Keratinocyte (primary cell): ENCODE data around the gene FAM204A. TPM values are rescaled to one million over a fixed set of nuclear protein-coding genes. Genes with fewer than 3 reads are reported as not detected.

Experiments used
- DNase-seq: peaks from one replicate; pipeline ENCODE4 v3.0.0-alpha.2; 2011; ENCODE audit warnings: low read depth, missing footprints, low spot score
- FAIRE-seq: peaks from 2 replicates; lab custom pipeline; 2011; peaks lifted over from hg19 to GRCh38; lab: Jason Lieb, UNC
- H2AFZ ChIP-seq: 2 replicates; pipeline ENCODE4 v1.6.0; 2012; ENCODE audit warnings: low read length, control low read depth, inconsistent platforms; ENCODE audit not compliant: control insufficient read depth
- H3K27ac ChIP-seq: 2 replicates; pipeline ENCODE4 v1.5.1; 2011; ENCODE audit warnings: low read length; ENCODE audit not compliant: control insufficient read depth, insufficient read depth
- H3K27me3 ChIP-seq: 3 replicates; pipeline ENCODE4 v1.6.0; 2011; ENCODE audit warnings: low read length; ENCODE audit not compliant: control insufficient read depth, insufficient read depth; ENCODE audit errors: extremely low read depth
- H3K36me3 ChIP-seq, 2 experiments: 2 replicates in 1 of 2; 3 replicates in 1 of 2; pipeline ENCODE4 v1.5.1; 2011; ENCODE audit warnings: low read length in 2 of 2, mild to moderate bottlenecking in 1 of 2; ENCODE audit not compliant: control insufficient read depth in 2 of 2, insufficient read depth in 2 of 2; ENCODE audit errors: extremely low read depth in 1 of 2
- H3K4me1 ChIP-seq: 3 replicates; pipeline ENCODE4 v1.5.1; 2011; ENCODE audit warnings: low read length; ENCODE audit not compliant: control insufficient read depth, insufficient read depth; ENCODE audit errors: extremely low read depth
- H3K4me2 ChIP-seq: 3 replicates; pipeline ENCODE4 v1.6.0; 2011; ENCODE audit warnings: low read depth, low read length; ENCODE audit not compliant: control insufficient read depth, insufficient read depth; ENCODE audit errors: extremely low read depth
- H3K4me3 ChIP-seq, 3 experiments: fragments of 200-600 bp in 1 of 3; sonication (generic) in 1 of 3; 2 replicates in 2 of 3; 3 replicates in 1 of 3; pipeline ENCODE4 v1.5.1; 2011 to 2016; ENCODE audit warnings: low read length in 3 of 3, mild to moderate bottlenecking in 3 of 3, control low read depth in 2 of 3, inconsistent platforms in 1 of 3, low read depth in 1 of 3, mixed read lengths in 1 of 3, mixed run types in 1 of 3, moderate library complexity in 1 of 3; ENCODE audit not compliant: control insufficient read depth in 2 of 3, insufficient read depth in 2 of 3; ENCODE audit errors: extremely low read depth in 1 of 3
- H3K79me2 ChIP-seq: 2 replicates; pipeline ENCODE4 v1.6.0; 2012; ENCODE audit warnings: low read length; ENCODE audit not compliant: control insufficient read depth, insufficient read depth
- H3K9ac ChIP-seq: 3 replicates; pipeline ENCODE4 v1.6.0; 2011; ENCODE audit warnings: low read length; ENCODE audit not compliant: control insufficient read depth, insufficient read depth; ENCODE audit errors: extremely low read depth
- H3K9me1 ChIP-seq: 3 replicates; pipeline ENCODE4 v1.6.0; 2011; ENCODE audit warnings: low read length; ENCODE audit not compliant: control insufficient read depth, insufficient read depth; ENCODE audit errors: extremely low read depth
- H3K9me3 ChIP-seq: 2 replicates; pipeline ENCODE4 v1.5.1; 2012; ENCODE audit warnings: low read depth, low read length; ENCODE audit not compliant: control insufficient read depth
- H4K20me1 ChIP-seq: 3 replicates; pipeline ENCODE4 v1.6.0; 2011; ENCODE audit warnings: low read length; ENCODE audit not compliant: control insufficient read depth, insufficient read depth; ENCODE audit errors: extremely low read depth
- EZH2 ChIP-seq: IDR thresholded peaks from one replicate; pipeline ENCODE4 v1.6.1; 2012; ENCODE audit warnings: inconsistent platforms, mild to moderate bottlenecking, low read length, moderate library complexity
- dilution Hi-C: fragments of 300-500 bp; cut with MboI; formaldehyde crosslinking; loops from one replicate; pipeline ENCODE4 v1.7.0; 2020; ENCODE audit warnings: low sequenced_read_pairs; ENCODE audit not compliant: extremely low pct_ligation_motif_present
- polyA plus RNA-seq, 5 experiments: library from polyadenylated mRNA; depleted of rRNA in 3 of 5; stranded (reverse) in 3 of 5; stranded (forward) in 1 of 5; unstranded in 1 of 5; fragments of >200 nt; gene quantifications; 1 replicate in 1 of 5; 2 replicates in 3 of 5; 3 replicates in 1 of 5; pipeline versions ENCODE4 v1.2.1 to v1.2.3, GENCODE V29; 2011 to 2012; ENCODE audit warnings: missing spikeins in 2 of 5, low read depth in 1 of 5, low replicate concordance in 1 of 5
- TF ChIP-seq, protein P1 (sequence below), 3 experiments: IDR thresholded peaks in 1 of 3; conservative IDR thresholded peaks in 1 of 3; optimal IDR thresholded peaks in 1 of 3; 2 replicates in 2 of 3; 3 replicates in 1 of 3; pipeline versions ENCODE3 to v1.5.1; 2011; ENCODE audit warnings: low read length in 3 of 3, mild to moderate bottlenecking in 3 of 3, moderate library complexity in 2 of 3, control low read depth in 1 of 3, inconsistent platforms in 1 of 3; ENCODE audit not compliant: insufficient read depth in 2 of 3; ENCODE audit errors: extremely low read depth in 1 of 3

The FAM204A gene
- polyA plus RNA-seq, 1 donor (not counting 4 experiments of a cell fraction or from before 2014, with no cell fraction given): 38.6 TPM

DNA sequence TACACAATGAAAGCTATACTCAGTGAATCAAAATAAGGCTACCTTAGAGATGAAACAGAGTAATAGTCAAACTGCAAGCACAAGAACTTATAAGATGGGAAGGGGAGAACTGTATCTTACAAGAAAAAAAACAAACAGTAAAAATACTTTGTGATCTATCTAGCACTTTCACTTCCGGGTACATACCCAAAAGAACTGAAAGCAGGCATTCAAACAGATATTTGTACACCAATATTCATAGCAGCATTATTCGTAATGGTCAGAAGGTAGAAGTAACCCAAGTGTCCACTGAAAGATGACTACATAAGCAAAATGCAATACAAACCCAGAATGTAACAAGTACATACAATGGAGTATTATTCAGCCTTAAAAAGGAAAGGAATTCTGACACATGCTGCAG is 18.0 kb downstream of the FAM204A start:
- H3K4me1 ChIP-seq: no peaks in the 10 kb centered on the region
- no peak overlapping the region for H3K27ac ChIP-seq
- peaks cover 20 to 22% of the 10 kb centered on the region in 2 experiments for H3K36me3 ChIP-seq
- no peak overlapping the region for H3K4me2 ChIP-seq
- no peaks in the 10 kb centered on the region for H3K27me3 ChIP-seq
- H3K4me3 ChIP-seq: no peak overlapping the region
- H3K9ac ChIP-seq: no peak overlapping the region
- no peaks in the 10 kb centered on the region for H4K20me1 ChIP-seq
- no peak overlapping the region for H2AFZ ChIP-seq
- H3K9me1 ChIP-seq: no peaks in the 10 kb centered on the region
- no peak for FAIRE-seq
- no peaks in the 10 kb centered on the region for H3K79me2 ChIP-seq
- H3K9me3 ChIP-seq: no peaks in the 10 kb centered on the region
- dilution Hi-C loops: no loop called here
- TF ChIP-seq, protein P1, sequence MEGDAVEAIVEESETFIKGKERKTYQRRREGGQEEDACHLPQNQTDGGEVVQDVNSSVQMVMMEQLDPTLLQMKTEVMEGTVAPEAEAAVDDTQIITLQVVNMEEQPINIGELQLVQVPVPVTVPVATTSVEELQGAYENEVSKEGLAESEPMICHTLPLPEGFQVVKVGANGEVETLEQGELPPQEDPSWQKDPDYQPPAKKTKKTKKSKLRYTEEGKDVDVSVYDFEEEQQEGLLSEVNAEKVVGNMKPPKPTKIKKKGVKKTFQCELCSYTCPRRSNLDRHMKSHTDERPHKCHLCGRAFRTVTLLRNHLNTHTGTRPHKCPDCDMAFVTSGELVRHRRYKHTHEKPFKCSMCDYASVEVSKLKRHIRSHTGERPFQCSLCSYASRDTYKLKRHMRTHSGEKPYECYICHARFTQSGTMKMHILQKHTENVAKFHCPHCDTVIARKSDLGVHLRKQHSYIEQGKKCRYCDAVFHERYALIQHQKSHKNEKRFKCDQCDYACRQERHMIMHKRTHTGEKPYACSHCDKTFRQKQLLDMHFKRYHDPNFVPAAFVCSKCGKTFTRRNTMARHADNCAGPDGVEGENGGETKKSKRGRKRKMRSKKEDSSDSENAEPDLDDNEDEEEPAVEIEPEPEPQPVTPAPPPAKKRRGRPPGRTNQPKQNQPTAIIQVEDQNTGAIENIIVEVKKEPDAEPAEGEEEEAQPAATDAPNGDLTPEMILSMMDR (optimal IDR thresholded peaks at IDR 0.05 in 1 of 3, IDR thresholded peaks at IDR 0.05 in 1 of 3, conservative IDR thresholded peaks at IDR 0.05 in 1 of 3; ENCODE audit: extremely low read depth in 1 of 3, insufficient read depth in 2 of 3, low read length in 3 of 3): no peak
- no peak for TF ChIP-seq EZH2
- no peak for DNase-seq

DNA sequence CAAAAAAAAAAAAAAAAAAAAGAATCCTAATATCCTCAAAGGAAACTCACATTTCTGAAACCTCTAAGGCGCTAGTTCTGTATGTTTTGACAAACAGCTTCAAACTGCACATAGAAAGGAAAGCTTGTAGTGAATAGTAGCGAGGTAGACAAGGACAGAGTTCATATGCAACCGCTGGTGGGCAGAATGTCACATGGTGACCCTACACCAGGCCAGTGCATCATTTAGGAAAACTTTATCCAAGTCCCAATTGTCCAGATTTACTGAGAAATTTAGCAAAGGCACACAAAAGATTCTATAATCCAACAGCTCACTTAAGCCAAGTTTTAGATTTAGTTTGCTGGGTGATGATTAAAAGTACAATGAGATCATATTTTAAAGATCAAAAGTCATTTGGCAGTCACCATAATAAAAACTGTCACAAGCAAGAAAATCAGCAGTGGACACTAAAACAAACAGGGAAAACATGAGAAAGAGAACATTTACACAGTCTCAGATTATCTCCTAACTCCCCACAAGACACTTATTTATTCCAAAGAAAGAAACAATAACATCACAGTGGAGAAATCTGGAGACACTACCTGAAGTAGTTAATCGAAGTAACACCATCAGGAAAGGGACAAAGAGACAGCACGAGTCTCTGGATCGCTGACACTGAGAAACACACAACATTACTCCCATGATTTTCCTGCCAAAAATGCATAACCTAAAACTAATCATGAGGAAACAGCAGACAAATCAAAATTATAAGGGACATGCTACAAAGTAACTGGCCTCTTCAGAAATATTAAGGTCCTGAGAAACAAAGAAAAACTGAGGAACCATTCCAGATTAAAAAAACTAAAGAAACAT is 20.2 kb downstream of the FAM204A start:
- no peak for DNase-seq
- no peak overlapping the region for H3K27ac ChIP-seq
- no peak overlapping the region for H3K9ac ChIP-seq
- H3K4me3 ChIP-seq: no peak overlapping the region
- no peaks in the 10 kb centered on the region for H3K9me1 ChIP-seq
- H2AFZ ChIP-seq: no peak overlapping the region
- H3K27me3 ChIP-seq: no peaks in the 10 kb centered on the region
- no peaks in the 10 kb centered on the region for H3K79me2 ChIP-seq
- H3K4me2 ChIP-seq: no peak overlapping the region
- TF ChIP-seq EZH2: no peak
- TF ChIP-seq, protein P1 (optimal IDR thresholded peaks at IDR 0.05 in 1 of 3, IDR thresholded peaks at IDR 0.05 in 1 of 3, conservative IDR thresholded peaks at IDR 0.05 in 1 of 3; ENCODE audit: extremely low read depth in 1 of 3, insufficient read depth in 2 of 3, low read length in 3 of 3): no peak
- no peak for FAIRE-seq
- dilution Hi-C loops: no loop called here
- H3K36me3 ChIP-seq: peaks cover 14 to 17% of the 10 kb centered on the region in 2 experiments
- H3K4me1 ChIP-seq: no peaks in the 10 kb centered on the region
- no peaks in the 10 kb centered on the region for H4K20me1 ChIP-seq
- H3K9me3 ChIP-seq: no peaks in the 10 kb centered on the region
